Lung (tissue), 12 donors: ENCODE results near the gene PROCA1. TPM values are rescaled to one million over a fixed set of nuclear protein-coding genes. Genes with fewer than 3 reads are reported as not detected.

Source experiments
- ATAC-seq: fragments of 200-7000 bp; cut with Tn5 transposase; one replicate; pipeline ENCODE4 v1.9.1; 2020; ENCODE audit warnings: moderate number of reproducible peaks; ENCODE audit not compliant: insufficient read depth, low FRiP score
- DNase-seq, 3 donors: peaks; one replicate each; pipeline ENCODE4 v3.0.0-alpha.2; 2013 to 2017
- H3K27ac ChIP-seq, 2 donors: one replicate each; pipeline ENCODE4 v1.5.1; 2013; ENCODE audit warnings: mild to moderate bottlenecking in 2 of 2, moderate library complexity in 2 of 2, control low read depth in 1 of 2, inconsistent platforms in 1 of 2, low read depth in 1 of 2, low read length in 1 of 2
- H3K27me3 ChIP-seq, 3 donors: one replicate each; pipeline ENCODE4 v1.5.1; 2013; ENCODE audit warnings: low read length in 2 of 3; ENCODE audit not compliant: control insufficient read depth in 3 of 3, insufficient read depth in 3 of 3
- H3K36me3 ChIP-seq, 4 donors: one replicate each; pipeline ENCODE4 v1.5.1; 2013; ENCODE audit warnings: low read length in 4 of 4, mild to moderate bottlenecking in 1 of 4, moderate library complexity in 1 of 4; ENCODE audit not compliant: control insufficient read depth in 4 of 4, insufficient read depth in 4 of 4
- H3K4me1 ChIP-seq, 5 donors: one replicate each; pipeline ENCODE4 v1.5.1; 2013; ENCODE audit warnings: low read length in 5 of 5, mild to moderate bottlenecking in 2 of 5, moderate library complexity in 1 of 5; ENCODE audit not compliant: control insufficient read depth in 5 of 5, insufficient read depth in 5 of 5
- H3K4me3 ChIP-seq: one replicate; pipeline ENCODE4 v1.5.1; 2013; ENCODE audit warnings: mild to moderate bottlenecking, control low read depth, moderate library complexity
- H3K9ac ChIP-seq, 2 donors: one replicate each; pipeline ENCODE4 v1.5.1; 2013; ENCODE audit warnings: low read length in 2 of 2, control low read depth in 1 of 2; ENCODE audit not compliant: insufficient read depth in 1 of 2
- H3K9me3 ChIP-seq, 4 donors: one replicate each; pipeline ENCODE4 v1.5.1; 2013; ENCODE audit warnings: low read length in 3 of 4, mild to moderate bottlenecking in 1 of 4, moderate library complexity in 1 of 4; ENCODE audit not compliant: control insufficient read depth in 4 of 4, insufficient read depth in 3 of 4
- CTCF ChIP-seq: IDR thresholded peaks from 2 replicates; pipeline ENCODE4 v1.5.1; 2012; ENCODE audit warnings: mild to moderate bottlenecking; ENCODE audit errors: control extremely low read depth, extremely low read depth
- WGBS, 2 donors: extraction: QIAGEN DNeasy Blood & Tissue Kit; methylation state at CpG; one replicate each; pipeline ENCODE4 v1.1.7; 2013; 5-methylcytosine and 5-hydroxymethylcytosine counted together
- polyA plus RNA-seq, 2 donors: library from polyadenylated mRNA; stranded (reverse); fragments of 200-250 nt; gene quantifications; one replicate each; pipeline ENCODE4 v1.2.1, GENCODE V29; 2013
- total RNA-seq, 2 donors: library from RNA; depleted of rRNA in 1 of 2; stranded (reverse); fragments of >200 nt in 1 of 2; gene quantifications; one replicate each; pipeline ENCODE4 v1.2.1, GENCODE V29; 2014 to 2021
- donor health status: control.
- donor health status: control.
- donor health status: Bipolar disorder and iron deficiency.
- donor health status: healthy.
- donor health status: DM: yes; HTN: yes; CAD: no.

PROCA1 gene
- total and polyA plus RNA-seq, 4 donors: 1.2 to 3.7 (median 2.7) TPM

- Histone ChIP-seq H3K9ac (no peak overlapping the region), H3K27ac (peak overlapping the region; percentile 38 to 78), H3K27me3 (no peaks in the 10 kb centered on the region), H3K4me1 (peaks cover 0 to 38% (median 5%) of the 10 kb centered on the region in 5 donors), H3K4me3 (peak overlapping the region; percentile 47), H3K36me3 (peaks cover 9 to 24% (median 16%) of the 10 kb centered on the region in 4 donors), H3K9me3 (no peaks in the 10 kb centered on the region)
- 0 to 1% methylated on average over 53 to 57 of the region's 57 CpGs for WGBS, 2 donors
- DNase-seq (peak; percentile 98), ATAC-seq (peak; percentile 76)
- TF ChIP-seq CTCF: peak; percentile 99
Measured at GRCh38 chr17:28726627-28727491, 15.2 kb upstream of the PROCA1 start.

GRCh38 chr17:28726226-28726626 lies 14.5 kb upstream of the PROCA1 start, which contains the start of gene TLCD1:
Gene TLCD1 (minus strand): TSS chr17:28726233. CDS start chr17:28726097, 136 bp downstream.
- no peak within 1 kb of the TSS for H3K9ac ChIP-seq
- H3K4me3 ChIP-seq: peak within 1 kb of the TSS; percentile 47
- 0% methylated on average over 29 to 49 of the region's 49 CpGs for WGBS, 2 donors
- H3K27me3 ChIP-seq: no peaks in the 10 kb centered on the region
- H3K9me3 ChIP-seq: no peaks in the 10 kb centered on the region
- peaks cover 0 to 44% (median 10%) of the 10 kb centered on the region in 5 donors for H3K4me1 ChIP-seq
- H3K27ac ChIP-seq: peak within 1 kb of the TSS; percentile 38 to 92
- peaks cover 9 to 29% (median 19%) of the 10 kb centered on the region in 4 donors for H3K36me3 ChIP-seq
- no peak for TF ChIP-seq CTCF
- ATAC-seq (peak; percentile 50), DNase-seq (peak; percentile 81 to 88 (median 84))

GRCh38 chr17:28725660-28726225 lies 14.1 kb upstream of the PROCA1 start:
- no peaks in the 10 kb centered on the region for H3K27me3 ChIP-seq
- no peak overlapping the region for H3K9ac ChIP-seq
- H3K27ac ChIP-seq: peak overlapping the region; percentile 21 to 92
- H3K4me1 ChIP-seq: peaks cover 0 to 49% (median 15%) of the 10 kb centered on the region in 5 donors
- WGBS, 2 donors: 2% methylated on average over 42 to 45 of the region's 45 CpGs
- TF ChIP-seq CTCF: no peak
- ATAC-seq: peak; percentile 1
- no peak for DNase-seq
- no peaks in the 10 kb centered on the region for H3K9me3 ChIP-seq
- peak overlapping the region; percentile 39 for H3K4me3 ChIP-seq
- H3K36me3 ChIP-seq: peaks cover 9 to 34% (median 22%) of the 10 kb centered on the region in 4 donors
